ENCODE results near the gene EMP2. TPM values are rescaled to one million over a fixed set of nuclear protein-coding genes. Genes with fewer than 3 reads are reported as not detected.
A peak's percentile ranks its signal among the peaks of the same experiment; 100 is the strongest.

The EMP2 gene
- total RNA-seq, 1 donor from 2014 or later, result 518 TPM

GRCh38 chr16:10617662-10618420, 37.4 kb upstream of the EMP2 start:
- DNase-seq (no peak), ATAC-seq (peak in 1 of 2 donors; percentile 1)
- no peak for TF ChIP-seq CTCF (IDR thresholded peaks at IDR 0.05)
- Histone ChIP-seq H3K27ac (peak overlapping the region; percentile 84), H3K4me3 (peak overlapping the region; percentile 2), H3K36me3 (no peaks in the 10 kb centered on the region), H3K27me3 (ENCODE audit: low read depth) (no peaks in the 10 kb centered on the region), H3K4me1 (peaks cover 33% of the 10 kb centered on the region), H3K9me3 (no peaks in the 10 kb centered on the region)
- intact Hi-C loops (cut with DNase I), result no loop called here

DNA sequence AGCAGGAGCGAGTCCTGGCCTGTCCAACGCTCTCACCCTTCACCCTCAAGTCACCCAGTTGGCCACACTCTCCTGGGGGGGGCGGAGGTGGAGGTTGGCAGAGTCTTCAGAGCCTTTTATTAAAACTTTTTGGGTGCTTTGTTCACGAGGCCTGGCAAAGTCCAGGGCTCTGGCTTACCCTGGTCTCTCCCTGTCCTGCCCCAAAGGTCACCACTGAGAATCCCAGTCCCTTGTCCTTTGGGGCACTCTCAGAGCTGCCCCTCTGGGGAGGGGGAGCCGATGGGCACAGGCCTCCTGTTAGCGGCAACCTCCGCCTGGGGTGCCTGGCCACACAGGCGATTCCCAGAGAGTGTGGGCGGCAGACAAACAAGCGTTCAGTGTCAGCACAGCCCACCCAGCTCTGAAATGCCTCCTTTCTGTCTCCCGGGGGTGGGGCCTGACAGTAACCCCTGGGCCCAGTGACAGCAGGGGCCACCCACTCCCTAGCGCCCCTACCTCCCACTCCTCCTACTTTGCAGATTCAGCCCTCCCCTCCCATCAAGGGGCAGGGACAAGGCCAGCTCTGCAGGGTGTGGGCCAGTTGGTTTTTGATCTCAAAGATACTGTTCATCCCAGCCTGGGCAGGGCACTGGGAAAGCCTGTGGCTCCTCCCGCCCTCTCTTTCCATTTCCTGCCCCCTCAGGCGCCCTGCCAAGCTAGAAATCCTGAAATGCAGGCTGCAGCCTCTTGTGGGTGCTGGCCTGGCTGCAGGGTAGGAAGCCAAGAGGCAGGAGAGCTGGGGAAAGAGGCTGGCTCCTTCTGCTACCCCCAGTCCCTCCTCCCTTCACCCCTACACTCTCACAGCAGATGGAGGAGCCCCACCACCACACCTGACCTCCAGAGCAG, 36.6 kb upstream of the EMP2 start:
- Histone ChIP-seq H3K36me3 (no peaks in the 10 kb centered on the region), H3K27me3 (ENCODE audit: low read depth) (no peaks in the 10 kb centered on the region), H3K4me1 (peaks cover 37% of the 10 kb centered on the region), H3K9me3 (no peaks in the 10 kb centered on the region), H3K4me3 (peak overlapping the region; percentile 2), H3K27ac (peak overlapping the region; percentile 84)
- DNase-seq (peak; percentile 83), ATAC-seq (peak; percentile 78 to 85)
- peak; percentile 33 for TF ChIP-seq CTCF (IDR thresholded peaks at IDR 0.05)
- intact Hi-C loops (cut with DNase I), result no loop called here

DNA sequence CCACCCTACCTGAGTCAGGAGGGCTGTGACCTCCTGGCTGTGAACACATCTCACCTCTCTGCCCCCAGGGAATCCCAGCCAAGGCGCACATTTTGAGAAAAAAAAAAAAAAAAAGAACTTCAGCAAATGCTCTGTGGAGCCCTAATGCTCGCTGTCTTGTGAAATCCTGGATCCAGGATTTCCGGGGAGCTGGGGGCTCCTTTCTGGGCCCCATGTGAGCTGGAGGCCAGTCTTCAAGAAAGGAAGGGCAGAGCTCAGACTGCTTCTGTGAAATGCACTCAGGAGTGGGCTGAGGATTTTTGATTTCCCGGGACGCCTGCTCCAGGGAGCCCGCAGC, 36.0 kb upstream of the EMP2 start:
- ATAC-seq, result no peak
- intact Hi-C loops (cut with DNase I), result no loop called here

GRCh38 chr16:10614685-10615084, 34.3 kb upstream of the EMP2 start:
- Histone ChIP-seq H3K4me3 (no peak overlapping the region), H3K9me3 (no peaks in the 10 kb centered on the region), H3K36me3 (no peaks in the 10 kb centered on the region), H3K27me3 (ENCODE audit: low read depth) (no peaks in the 10 kb centered on the region), H3K4me1 (peaks cover 34% of the 10 kb centered on the region), H3K27ac (no peak overlapping the region)
- no peak for DNase-seq
- ATAC-seq, result no peak
- intact Hi-C loops (cut with DNase I), result no loop called here
- TF ChIP-seq CTCF (IDR thresholded peaks at IDR 0.05), result no peak

More for the DNA sequence above, 36.0 kb upstream of the EMP2 start:
- DNase-seq, result no peak
- peaks cover 37% of the 10 kb centered on the region for H3K4me1 ChIP-seq
- no peaks in the 10 kb centered on the region for H3K27me3 ChIP-seq (ENCODE audit: low read depth)
- no peak overlapping the region for H3K4me3 ChIP-seq
- no peak for TF ChIP-seq CTCF (IDR thresholded peaks at IDR 0.05)
- no peaks in the 10 kb centered on the region for H3K9me3 ChIP-seq
- no peaks in the 10 kb centered on the region for H3K36me3 ChIP-seq
- peak overlapping the region; percentile 84 for H3K27ac ChIP-seq

- H3K4me1 ChIP-seq, result peaks cover 36% of the 10 kb centered on the region
- H3K9me3 ChIP-seq, result no peaks in the 10 kb centered on the region
- H3K36me3 ChIP-seq, result no peaks in the 10 kb centered on the region
- H3K27me3 ChIP-seq (ENCODE audit: low read depth), result no peaks in the 10 kb centered on the region
- intact Hi-C loops (cut with DNase I), result no loop called here
- no peak for ATAC-seq
- no peak for DNase-seq
- no peak overlapping the region for H3K4me3 ChIP-seq
- no peak overlapping the region for H3K27ac ChIP-seq
- TF ChIP-seq CTCF (IDR thresholded peaks at IDR 0.05), result no peak
Measured at GRCh38 chr16:10613785-10614485, 33.5 kb upstream of the EMP2 start.

Data from lower lobe of right lung (tissue), 2 donors.